ENCODE data around the gene ASXL1.

The ASXL1 gene

GRCh38 chr20:32411955-32412706 is 54.0 kb downstream of the ASXL1 start:
- no peak for DNase-seq

DNA sequence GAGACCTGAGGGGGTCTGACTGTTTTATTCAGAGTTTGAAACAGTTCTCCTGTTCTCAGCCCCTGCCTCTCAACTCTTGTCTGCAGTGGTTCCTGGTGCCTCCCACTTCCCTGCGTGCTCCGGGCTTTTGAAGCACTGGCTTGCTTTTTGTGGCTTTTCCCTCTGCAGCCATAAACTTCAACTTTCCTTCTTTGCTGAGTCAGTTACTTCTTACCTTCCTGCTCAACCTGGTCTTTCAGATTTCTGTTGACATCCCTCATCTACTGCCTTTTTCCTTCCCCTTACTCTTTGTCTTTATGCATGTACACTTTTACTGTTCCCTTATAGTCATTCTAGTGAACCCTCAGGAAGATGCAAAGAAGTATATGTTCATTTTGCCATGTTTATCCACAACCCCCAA is 57.4 kb downstream of the ASXL1 start:
- DNase-seq = no peak

DNA sequence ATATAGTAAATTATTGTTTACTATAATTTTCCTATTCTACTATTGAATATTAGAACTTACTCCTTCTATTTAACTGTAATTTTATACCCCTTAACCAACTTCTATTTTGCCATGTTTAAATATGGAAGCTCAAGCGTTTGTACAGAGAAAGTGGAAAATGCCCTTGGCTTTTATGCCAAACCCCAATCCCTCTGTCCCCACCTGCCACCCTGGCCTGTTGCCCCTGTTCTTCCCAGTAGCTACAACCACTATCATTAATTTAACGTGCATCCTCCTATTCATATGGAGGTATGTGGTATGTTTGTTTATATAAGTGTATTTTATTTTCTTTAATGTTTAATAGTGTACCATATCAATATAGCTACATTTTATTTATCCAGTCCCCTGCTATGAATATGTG is 58.1 kb downstream of the ASXL1 start:
- no peak for DNase-seq

- DNase-seq = no peak
Measured at GRCh38 chr20:32418376-32418775, 60.2 kb downstream of the ASXL1 start.

- no peak for DNase-seq
Measured at GRCh38 chr20:32421290-32421689, 63.2 kb downstream of the ASXL1 start.

- DNase-seq = no peak
Measured at GRCh38 chr20:32427996-32428395, 69.9 kb downstream of the ASXL1 start.

DNA sequence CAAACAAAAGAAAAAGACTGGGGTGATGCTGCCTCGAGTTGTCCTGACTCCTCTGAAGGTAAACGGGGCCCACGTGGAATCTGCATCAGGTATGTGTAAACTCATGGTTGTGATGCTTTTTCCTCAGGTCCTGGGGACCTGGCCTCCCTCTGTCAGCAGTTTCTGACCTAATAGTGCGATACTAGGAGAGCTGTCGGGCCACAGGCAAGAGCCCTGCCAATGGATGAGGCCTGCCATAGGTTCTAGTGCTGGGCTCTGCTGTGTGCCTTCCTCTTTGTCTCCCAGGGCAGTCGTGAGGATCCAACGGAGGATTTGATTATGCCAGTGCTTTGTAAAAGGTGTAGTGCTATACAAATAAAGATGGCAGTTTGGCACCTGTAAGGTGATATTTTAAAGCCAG is 71.2 kb downstream of the ASXL1 start:
- DNase-seq = no peak

DNA sequence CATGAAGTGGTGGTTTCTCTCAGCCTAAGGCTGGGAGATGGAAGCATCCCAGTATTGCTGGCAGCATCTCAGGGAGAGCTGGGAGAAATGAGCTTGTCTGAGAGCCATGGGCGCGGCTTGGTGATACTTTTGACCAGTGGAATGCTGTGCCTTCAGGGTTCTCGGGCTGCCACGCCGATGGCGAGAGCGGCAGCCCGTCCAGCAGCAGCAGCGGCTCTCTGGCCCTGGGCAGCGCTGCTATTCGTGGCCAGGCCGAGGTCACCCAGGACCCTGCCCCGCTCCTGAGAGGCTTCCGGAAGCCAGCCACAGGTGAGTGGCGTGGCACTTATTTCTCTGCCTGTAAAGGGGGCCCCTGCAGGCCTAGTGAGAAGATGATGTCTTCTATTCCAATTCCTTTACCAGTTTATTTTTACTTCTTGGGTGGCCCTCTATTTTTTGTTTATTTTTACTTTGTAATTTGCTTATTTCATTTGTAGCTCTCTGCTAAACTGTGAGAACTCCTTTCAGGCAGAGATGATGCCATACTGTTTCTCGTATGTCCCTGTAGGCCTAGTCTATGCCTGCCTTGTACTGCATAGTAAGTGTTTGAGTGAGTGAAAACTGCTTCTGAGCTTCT is 71.7 kb downstream of the ASXL1 start:
- DNase-seq = no peak

GRCh38 chr20:32431457-32431856 is 73.3 kb downstream of the ASXL1 start:
- no peak for DNase-seq

DNA sequence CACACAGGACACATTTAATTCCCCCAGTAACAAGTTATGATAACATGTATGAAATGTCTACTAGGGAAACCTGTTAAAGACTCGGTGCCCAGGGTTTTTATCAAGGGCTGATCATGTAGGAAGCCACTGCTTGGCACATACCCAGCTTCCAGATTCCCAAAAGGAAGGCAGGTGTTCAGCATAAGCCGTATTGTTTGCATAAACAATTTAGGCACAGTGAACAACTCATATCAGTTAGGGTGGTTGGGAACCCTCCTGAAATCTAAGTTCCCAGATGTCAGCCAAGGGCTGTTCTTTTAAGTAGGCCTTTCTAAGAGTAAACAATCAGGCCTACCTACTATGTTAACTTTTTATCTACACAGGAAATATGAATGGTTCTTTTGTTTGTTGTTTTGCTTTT is 74.1 kb downstream of the ASXL1 start:
- DNase-seq = no peak

- DNase-seq = no peak
Measured at GRCh38 chr20:32433311-32434021, 75.3 kb downstream of the ASXL1 start.

DNA sequence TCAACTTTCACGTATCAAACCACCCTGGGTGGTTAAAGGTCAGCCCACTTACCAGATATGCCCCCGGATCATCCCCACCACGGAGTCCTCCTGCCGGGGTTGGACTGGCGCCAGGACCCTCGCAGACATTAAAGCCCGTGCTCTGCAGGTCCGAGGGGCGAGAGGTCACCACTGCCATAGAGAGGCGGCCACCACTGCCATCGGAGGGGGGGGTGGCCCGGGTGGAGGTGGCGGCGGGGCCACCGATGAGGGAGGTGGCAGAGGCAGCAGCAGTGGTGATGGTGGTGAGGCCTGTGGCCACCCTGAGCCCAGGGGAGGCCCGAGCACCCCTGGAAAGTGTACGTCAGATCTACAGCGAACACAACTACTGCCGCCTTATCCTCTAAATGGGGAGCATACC is 76.3 kb downstream of the ASXL1 start:
- no peak for DNase-seq

DNA sequence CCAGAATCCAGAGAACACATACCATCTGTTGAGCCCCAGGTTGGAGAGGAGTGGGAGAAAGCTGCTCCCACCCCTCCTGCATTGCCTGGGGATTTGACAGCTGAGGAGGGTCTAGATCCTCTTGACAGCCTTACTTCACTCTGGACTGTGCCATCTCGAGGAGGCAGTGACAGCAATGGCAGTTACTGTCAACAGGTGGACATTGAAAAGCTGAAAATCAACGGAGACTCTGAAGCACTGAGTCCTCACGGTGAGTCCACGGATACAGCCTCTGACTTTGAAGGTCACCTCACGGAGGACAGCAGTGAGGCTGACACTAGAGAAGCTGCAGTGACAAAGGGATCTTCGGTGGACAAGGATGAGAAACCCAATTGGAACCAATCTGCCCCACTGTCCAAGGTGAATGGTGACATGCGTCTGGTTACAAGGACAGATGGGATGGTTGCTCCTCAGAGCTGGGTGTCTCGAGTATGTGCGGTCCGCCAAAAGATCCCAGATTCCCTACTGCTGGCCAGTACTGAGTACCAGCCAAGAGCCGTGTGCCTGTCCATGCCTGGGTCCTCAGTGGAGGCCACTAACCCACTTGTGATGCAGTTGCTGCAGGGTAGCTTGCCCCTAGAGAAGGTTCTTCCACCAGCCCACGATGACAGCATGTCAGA is 77.4 kb downstream of the ASXL1 start:
- DNase-seq = no peak

GRCh38 chr20:32436142-32436861 is 78.2 kb downstream of the ASXL1 start:
- DNase-seq = no peak

GRCh38 chr20:32436968-32437367 is 78.8 kb downstream of the ASXL1 start:
- no peak for DNase-seq

DNA sequence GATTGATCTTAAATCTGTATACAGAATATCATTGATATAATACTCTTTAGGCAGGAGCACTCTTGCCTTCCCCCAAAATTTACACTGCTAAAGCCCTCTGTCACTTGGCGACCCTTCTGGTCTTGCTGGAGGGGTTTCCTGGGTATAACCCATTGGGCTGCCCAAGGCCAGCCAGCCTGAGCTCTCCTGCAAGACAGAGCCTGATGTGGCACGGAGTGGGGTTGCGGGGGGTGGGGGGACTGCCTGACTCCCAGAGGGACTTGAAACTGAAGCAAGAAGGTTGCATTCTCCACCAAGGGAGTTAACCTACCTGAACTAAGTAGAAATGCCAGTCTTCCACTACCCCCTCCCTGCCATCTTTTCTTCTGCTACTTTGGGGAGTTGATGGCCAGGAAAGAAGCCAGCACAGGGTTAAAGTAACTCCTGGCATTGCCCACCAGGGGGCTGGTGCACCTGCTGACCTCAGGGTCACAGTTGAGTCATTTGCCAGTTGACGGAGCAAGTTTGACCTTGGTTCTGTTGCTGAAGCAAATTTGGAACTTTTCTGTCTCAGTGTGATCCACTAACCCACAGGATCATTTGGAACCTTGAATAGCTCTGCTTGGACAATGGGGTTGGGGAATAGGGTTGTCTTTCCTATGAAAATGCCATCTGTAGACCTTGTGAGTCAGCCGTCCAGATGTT is 79.4 kb downstream of the ASXL1 start:
- DNase-seq = no peak

DNA sequence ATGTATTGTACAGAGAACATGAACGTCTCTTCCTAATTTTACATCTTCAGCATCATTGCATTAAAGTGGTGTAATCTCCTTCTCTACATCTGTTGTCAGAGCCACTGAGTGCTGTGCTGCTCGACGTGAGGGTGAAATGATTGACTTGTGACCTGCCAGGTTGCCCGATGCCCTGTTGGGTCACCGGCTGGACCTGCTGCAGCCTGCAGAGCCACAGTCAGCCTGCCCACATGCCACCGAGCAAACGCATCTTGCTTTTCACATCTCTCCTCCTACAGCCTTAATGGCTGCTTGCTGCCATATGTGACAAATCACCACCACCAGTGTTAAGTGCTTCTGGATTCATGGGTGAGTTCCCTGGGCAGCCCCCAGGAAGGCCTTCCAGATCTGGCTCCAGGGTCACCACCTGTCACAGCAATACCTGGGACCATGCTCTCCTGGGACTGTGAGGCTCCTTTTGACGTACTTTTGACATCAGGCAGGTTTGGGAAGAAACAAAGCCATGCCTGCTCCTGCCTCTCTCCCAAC is 80.3 kb downstream of the ASXL1 start:
- no peak for DNase-seq

DNA sequence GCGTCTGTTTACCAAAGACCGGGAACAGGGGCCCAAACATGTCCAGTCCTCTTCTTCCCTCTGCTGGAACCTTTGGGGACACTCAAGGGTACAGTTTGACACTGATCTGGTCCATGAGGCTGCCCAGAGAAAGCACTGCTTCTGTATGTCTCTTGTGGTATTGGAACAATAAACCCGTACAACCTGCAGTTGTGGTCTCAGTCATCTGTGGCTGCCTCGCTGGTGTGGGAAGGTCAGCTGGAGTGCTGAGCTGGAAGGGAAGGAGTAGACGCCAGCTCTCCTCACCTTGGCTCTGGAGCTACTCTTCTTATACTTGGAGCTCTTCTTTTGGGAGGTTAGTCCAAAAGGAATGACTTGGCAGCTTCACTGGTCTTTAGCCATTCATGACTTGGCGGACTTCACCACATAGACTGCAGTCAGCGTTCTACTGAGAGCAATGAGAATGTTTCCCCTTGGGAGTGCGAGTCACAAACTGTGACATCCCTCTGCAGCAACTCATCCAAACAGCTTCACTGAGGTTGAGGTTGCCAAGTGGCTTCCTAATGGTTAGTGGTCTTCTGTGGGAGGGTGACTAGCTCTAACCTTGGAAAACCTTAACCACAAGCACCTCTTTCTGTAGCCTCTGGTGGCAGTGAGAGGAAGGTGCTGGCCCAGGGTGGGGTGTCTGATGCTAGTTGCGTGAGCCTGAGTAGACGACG is 81.2 kb downstream of the ASXL1 start:
- DNase-seq = no peak

DNA sequence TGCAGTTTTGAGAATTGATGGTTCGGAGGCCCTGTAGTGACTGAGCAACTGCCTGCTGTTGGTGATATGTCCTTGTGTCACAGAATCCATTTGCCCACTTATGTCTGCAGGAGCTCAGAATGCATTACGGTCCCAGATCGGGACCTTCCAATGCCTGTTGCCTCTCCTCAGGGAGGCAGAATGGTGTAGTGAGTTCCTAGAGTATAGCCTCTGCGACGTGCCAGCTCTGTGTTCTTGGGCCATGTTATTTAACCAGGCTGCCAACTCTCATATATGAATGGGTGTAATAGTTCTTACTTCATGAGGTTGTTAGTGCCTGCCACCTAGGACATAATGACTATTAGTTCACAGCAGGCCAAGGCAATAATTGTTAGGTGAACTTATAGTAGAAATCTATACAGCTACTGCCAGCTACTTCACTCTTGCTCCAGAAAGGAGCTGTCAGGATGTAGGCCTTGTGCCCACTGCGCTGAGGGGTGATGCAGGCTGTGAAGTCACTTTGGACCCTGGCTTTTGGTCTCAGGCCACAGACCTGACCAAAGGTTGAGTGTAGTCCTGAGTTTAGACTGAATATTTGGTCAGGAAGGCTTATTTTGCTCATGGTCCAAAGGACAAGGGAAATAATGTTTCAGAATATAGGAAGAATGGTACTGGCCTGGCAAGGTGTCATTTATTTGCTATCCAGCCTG is 82.1 kb downstream of the ASXL1 start:
- no peak for DNase-seq

- DNase-seq = no peak
Measured at GRCh38 chr20:32440758-32441078, 82.6 kb downstream of the ASXL1 start.

- no peak for DNase-seq
Measured at GRCh38 chr20:32441638-32442037, 83.5 kb downstream of the ASXL1 start.

Measured in COR-L47 (cell line).